Bone marrow (tissue), 2 donors: ENCODE results near the gene TAF5L.

Experiments used
- DNase-seq, 2 donors: peaks; one replicate each; lab custom pipeline; 2025; lab: John Stamatoyannopoulos, UW

The TAF5L gene

DNA sequence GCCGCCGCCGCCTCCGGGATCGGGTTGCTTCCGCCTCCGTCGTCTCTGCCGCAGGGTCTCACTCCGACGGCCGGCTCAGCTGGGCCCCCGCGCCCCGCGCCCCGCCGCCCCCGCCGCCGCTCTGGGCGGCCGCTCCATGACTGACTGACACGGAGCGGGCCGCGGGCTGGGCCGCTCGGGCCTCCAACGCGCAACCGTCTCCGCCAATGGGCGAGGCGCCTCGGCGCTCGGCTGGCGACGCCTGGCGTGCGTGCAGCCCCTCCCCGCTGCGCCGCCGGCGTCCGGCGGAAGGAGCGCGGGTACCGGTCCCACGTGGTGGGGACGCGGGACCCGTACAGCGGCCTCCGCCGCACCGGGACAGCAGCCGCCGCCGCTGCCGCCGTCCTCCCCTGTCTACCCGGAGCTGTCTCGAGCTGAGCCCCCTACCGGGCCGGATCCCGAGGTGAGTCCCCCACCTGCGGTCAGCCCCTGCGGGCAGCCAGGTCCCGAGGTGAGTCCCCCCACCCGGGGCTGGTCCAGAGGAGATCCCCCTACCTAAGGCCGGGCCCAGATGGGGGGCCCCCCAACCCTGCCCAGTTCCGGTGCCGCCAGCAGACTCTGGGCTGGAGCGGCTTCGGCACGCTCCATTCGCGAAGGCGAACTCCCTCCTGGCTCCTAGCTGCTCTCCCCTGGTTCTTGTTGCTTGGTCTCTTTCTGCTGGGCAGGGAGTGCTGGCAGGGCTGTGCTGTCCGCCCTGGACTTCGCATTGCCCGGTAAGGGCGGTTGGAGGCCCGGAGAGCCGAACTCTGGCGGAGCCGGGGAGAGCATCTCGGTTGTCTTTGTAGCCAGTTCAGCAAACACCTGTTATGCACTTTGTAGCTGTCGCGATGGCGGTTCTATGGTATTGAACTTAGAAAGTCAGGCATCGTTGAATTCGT, at the start of gene TAF5L, which contains the start of gene URB2:
Gene TAF5L, minus strand, starts transcription at position 208 of the 917 bp plus-strand sequence. CDS start 11,640 bp downstream, outside the sequence.
Gene URB2, plus strand, starts transcription at position 333 of the 917 bp plus-strand sequence. CDS start 1,387 bp downstream, outside the sequence.
- DNase-seq = peak; percentile 23 to 44

DNA sequence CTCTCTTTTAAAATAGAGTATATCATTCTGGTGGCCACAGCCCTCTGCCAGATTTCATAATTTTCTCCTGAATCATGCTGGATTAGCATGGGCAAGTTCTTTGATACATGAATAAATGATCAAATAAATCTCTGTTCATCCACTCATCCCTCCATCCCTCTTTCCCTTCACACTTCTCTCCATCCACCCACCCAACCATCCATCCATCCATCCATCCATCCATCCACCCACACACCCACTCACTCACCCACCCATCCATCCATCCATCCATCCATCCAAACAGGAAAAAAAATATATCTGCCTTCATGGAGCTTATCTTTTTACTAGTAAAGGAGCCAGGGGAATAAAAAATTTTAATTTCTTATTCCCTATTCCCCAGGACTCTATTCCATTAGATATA, 49.5 kb upstream of the TAF5L start:
- no peak for DNase-seq

DNA sequence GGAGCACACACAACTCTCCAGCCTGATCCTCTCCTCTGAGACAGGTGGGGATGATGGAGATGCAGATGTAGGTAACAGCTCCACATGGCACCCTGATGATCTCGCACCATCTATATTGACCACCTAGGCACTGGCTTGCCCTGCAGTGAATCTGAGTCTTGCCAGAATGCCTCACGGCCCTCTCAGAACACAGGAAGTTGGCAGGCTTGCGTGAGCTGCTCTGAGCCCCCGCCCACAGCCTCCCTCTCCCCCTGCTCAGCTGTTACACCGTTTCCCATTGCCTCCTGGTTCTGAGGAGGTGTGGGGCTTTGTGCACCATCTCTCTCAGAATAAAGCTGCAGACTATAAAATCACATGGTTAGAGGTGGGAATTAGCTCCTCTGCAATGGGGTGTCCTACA, 48.1 kb upstream of the TAF5L start:
- DNase-seq = no peak

DNA sequence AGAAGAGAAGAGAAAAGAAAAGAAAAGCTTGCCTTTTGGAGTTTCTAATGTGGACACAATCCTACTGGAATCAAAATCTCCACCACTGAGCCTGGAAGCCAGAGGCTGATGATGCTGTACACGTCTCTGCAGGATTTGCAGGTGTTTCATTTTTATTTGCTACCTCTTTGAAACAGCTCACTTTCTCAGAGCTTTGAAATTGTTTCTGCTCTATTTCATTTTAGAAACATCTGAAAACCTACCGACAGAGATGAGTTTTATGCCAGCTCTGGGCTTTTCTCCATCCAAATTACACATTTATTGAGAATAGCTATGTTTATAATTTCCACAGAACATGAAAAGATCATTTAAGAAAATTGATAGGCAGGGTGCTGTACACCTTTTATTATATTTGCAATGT, 46.3 kb upstream of the TAF5L start:
- DNase-seq = no peak

DNA sequence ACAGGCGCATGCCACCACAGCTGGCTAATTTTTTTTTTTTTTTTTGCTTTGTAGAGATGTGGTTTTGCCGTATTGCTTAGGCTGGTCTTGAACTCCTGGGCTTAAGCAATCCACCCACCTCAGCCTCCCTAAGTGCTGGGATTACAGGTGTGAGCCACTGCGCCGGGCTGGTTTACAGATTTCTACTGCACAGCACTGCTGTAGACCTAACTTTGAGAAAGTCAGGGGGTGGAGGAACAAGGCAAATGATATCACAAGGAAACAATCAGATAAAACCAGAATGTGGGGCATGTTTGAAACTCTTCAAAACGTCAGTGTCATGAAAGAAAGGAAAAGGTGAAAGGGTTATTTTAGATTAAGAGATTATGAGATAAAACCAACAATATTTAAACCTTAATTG, 45.4 kb upstream of the TAF5L start:
- DNase-seq = no peak

DNA sequence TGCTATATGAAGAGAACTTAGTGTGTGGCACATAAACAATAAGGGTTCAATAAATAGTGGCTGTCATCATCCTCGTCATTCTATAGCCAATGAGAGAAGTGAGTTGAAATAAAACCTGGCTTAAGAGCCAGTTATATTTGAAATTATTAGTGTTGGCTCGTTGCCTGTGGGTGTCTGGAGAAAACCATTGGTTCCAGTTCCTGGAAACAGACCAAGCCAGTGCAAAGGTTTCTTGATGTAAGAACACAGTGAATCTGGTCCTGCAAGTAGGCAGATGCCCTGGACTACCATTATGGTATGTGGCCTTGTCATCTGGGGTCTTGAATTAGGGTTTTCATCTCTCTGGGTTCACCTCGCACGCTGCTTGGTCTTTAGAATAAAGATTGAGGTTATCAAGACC, 43.4 kb upstream of the TAF5L start:
- DNase-seq = no peak

DNA sequence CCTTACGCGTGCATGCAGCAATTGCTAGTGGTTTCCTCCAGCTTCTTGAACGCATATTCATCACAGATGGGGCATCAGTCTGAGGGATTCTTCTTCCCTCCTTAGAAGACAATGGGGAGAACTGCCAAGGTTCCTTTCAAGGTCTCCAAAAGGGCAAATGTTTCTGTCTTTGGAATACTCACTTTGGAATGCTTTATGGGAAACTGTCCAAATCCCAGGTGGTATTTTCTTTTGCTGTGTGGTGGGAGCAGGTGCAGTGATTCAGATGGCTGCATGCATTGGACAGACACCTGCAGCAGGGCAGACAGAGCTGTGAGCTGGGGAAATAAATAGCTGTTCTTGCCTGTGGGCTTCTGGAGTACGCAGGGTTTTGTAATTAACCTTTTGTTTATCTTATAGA, 40.7 kb upstream of the TAF5L start:
- DNase-seq = no peak

DNA sequence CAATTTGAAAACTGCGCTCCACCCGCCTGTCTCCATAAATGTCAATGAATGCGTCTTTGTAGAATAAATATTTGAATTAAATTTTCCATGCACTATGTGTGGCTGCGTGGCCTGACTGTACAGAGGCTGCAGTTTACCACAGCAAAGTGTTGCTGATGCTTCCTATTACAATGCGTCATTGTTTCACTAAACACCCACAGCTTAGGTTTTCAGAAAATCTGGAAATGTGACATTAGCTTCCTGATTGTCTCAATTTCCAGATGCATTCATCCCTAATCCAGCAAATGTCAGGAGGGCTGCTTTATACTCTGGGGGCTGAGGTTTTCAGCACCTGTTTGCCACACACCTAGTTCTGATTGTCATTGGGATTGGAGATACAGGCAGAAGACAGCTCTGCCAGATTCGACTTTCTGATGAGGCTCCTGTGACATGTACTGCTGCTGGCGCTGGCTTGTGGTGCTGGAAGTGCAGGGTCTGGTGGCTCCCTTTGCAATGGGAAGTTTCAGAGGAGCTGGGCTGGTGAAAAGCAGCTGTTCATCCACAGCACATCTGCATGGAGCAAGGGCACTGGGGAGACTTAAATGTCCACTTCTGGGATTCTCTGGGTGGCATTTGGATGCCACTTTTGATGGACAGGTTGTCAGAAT, 40.1 kb upstream of the TAF5L start:
- no peak for DNase-seq

DNA sequence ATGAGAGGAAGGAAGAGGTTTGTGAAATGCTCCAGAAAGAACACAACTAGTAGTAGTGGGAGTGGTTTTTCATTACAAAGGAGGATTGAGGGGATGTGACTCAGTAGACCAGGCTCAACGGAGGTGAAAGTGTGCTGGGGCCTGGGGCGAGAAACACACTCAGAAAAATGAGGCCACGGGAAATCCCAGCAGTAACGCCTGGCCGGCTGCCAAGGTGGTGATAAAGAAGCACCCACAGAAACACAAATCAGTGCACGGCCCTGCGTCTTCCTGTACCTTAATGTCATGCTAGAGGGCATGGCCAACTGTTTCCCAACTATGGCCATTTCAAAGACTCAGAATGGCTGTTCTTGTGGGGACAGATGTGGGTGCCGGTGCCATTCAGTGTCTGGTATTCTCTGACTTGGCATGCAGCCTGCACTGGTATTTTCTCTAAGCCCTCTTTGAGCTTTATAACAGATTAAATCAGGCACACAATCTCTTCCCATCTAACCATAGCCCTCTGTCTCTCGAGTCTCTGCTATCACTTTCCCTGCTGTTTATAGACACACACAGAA, 38.3 kb upstream of the TAF5L start:
- DNase-seq = no peak

DNA sequence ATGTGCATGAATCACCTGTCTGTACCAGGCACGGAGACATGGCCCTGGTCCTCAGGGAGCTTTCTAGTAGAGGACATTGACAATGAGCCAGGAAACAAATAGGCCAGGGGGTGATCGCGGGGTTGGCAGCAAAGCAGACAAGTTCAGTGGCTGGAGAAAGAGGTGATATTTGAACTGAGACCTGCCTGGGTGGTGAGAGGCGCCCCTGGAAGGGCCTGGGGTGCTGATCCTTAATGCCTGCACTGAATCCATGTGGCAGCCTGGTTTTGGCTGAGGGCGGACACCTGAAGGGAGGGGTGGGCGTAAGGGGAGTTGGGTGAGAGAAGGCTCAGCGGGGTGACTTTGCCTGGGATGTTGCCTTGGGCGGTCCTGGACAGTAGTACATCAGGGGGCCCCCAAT, 36.0 kb upstream of the TAF5L start:
- no peak for DNase-seq

DNA sequence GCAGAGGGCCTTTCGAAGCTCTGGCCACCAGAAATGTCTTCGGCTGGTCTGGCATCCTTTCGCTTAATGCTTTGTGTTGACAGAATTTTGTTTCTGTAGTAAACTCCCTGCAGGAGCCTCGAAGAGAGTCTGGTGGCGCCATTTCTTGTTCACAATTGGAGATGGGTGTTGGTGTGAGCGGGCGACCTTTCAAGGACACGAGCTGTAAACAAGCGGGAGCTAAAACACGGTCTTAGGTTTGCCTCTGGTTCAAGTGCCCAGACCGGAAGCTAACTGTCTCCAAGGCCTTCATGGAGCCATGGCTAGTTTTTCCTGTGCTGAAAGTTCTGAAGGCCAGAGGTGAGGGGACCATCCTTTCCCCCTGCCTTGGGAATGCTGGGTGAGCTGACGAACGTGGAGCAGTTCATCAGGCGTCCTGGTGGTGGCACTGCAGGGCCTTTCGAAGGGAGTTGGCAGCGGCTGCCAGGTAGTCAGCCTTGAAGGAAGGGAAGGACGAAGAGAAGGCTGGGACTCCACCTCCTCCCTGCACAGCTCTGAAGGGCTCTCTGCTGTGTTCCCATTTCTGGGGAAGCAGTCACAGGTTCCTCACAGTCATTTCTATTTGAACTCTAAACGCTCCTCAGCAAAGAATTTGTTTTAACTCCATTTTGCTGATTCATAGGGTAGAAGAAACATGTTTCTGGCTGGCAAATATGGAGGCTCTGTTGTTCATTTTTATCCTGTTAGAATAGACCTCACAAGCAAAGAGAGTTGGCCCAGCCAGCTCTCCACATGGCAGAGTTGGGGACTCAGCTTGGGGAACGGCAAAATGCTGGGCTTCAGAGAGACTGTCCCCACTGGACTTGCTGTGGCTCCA, 35.3 kb upstream of the TAF5L start:
- DNase-seq = peak; percentile 17 to 38

DNA sequence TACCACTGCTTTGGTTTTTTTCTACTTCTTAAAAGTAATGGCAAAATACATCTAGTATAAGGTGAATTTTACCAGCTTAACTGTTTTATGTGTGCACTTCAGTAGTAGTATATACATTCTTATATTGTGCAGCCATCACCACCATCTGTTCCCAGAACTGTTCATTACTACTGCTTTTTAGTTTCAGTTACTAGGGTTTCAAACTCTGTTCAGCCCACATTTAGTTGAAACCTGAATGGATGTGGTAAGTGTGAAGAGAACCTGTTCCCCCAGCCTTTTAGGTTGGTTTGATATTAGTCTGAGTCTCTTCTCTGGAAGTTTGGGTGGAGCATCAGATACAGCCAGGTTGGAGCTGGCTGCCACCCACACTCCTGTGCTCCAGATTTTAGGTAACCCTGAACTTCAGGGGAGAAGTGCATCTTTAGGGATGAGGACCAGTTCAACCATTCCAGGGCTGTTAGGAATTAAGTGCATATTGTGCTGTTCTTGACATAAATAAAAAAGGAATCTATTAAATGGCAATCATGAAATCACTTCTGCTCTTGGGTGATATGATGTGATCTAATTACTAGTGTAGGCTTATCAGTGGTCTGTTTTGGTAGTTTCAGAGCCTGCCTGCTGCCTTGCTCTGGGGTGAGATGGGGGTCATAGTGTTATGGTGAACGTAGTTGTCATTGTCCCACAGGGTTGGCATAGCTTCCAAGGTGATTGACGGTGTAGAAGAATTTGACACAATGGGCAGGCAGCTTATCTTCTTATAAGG, 32.3 kb upstream of the TAF5L start:
- DNase-seq = no peak

DNA sequence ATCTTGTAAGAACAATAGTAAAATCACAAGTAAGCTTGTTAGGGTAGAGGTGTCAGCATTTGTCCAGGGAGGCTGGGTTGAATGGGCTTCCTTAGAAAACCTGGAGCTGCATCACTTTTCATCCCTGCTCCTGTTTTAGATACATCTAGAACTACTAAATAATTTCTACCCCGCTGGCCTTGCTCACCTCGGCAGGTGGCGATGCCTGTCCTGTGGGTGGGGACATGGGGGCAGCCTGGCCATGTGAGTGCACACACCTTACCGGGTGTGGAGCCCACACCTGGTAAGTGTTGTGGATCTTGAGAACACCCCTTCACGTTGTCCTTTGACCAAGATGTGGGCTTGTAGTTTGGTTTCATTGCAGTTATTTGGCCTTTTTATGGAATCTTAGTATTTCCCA, 29.9 kb upstream of the TAF5L start:
- no peak for DNase-seq

DNA sequence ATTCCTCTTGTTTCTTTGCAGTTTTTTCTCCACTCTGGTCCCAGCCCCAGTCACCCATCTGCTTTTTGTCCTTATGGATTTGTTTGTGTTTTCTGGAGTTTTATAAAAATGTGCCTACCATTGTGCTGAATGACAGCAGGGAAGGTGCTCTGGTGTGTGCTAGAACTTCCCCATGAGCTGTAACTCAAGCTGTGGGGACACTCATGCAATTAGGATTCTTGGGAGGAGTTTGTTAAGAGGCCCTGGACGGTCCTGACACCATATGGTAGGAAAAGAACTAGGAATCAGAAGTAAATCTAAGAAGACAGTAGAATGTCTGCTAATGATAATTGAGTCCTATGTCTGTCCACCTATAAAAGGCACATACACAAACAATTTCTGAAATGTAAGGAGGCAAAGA, 27.5 kb upstream of the TAF5L start:
- DNase-seq = no peak

DNA sequence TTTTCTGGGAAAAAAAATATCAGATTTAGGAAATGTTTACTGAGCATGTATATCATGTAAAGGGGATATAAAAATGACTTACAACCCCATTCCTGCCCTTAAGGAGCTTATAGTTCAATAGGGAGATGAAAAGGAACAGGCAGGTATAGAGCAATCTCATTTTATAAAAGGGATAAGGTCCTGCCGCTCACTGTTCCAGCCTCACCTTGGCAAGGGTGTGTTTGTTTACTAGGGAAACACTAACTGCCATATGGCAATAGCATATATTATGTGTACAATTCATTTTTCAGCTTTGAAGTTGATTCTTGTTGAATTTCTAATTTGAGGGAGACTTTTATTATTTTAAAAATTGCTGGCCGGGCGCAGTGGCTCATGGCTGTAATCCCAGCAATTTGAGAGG, 25.6 kb upstream of the TAF5L start:
- no peak for DNase-seq

DNA sequence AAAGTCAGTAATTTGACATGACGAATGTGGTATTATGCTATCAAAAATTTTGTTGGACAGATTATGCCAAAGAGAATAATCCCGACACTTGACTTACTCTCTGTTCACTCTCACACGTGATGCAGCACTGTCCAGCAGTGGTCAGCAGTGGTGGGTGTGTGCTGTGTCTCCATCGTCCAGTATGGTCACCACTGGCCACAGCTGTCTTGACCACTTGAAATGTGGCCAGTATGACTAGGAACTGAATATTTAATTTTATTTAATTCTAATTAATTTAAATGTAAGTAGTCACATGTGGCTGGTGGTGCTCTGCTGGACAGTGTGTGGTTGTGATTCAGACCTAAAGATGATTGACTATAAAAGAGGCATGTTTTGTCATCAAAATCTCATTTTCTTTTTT, 24.1 kb upstream of the TAF5L start:
- no peak for DNase-seq

DNA sequence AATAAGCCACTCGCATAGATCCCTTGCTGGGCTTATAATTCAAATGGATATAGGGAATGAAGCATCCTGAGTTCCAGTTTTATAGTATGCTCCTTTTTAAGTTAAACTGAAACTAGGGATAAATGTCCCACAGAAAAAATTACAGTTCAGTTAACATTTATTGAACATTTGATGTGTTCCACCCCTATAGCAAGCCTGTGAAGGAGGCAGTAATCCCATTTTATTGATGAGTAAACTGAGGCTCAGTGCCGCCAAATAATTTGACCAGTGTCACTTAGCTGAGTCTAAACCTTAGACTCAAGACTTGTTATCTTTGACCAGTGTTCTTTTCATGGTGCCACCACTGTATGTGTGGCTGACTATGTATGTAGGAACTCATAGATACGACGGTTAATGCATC, 22.5 kb upstream of the TAF5L start:
- DNase-seq = no peak

DNA sequence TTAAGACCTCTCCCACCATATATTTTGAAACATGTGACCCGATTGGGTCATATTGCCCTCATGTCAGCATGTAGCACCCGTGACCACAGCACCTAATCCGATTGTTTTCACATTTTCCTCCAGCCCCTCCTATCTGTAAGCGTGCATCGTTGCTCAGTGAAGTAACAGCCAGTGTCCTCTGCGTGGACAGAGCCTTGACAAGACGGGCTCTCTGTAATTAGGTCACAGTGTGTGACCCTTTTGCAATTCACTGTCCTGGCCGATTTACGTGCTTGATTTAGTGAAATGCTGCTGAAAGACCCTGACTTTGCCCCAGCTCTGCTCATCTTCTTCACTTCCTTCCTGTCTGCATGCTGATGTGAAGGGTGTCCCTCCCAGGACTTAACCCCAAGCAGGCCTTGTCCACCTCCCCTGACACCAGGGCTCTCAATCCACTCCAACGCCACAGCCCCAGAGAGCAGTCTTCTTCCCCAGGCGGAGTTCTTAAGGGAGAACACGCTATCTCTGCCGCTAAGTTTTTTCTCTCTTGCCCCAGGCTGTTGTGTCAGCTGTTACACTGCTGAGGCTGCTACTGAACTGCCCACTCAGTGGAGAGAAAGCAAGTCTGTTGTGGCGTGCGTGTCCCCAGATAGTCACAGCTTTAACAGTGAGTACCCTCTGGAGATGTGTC, 19.5 kb upstream of the TAF5L start:
- no peak for DNase-seq

DNA sequence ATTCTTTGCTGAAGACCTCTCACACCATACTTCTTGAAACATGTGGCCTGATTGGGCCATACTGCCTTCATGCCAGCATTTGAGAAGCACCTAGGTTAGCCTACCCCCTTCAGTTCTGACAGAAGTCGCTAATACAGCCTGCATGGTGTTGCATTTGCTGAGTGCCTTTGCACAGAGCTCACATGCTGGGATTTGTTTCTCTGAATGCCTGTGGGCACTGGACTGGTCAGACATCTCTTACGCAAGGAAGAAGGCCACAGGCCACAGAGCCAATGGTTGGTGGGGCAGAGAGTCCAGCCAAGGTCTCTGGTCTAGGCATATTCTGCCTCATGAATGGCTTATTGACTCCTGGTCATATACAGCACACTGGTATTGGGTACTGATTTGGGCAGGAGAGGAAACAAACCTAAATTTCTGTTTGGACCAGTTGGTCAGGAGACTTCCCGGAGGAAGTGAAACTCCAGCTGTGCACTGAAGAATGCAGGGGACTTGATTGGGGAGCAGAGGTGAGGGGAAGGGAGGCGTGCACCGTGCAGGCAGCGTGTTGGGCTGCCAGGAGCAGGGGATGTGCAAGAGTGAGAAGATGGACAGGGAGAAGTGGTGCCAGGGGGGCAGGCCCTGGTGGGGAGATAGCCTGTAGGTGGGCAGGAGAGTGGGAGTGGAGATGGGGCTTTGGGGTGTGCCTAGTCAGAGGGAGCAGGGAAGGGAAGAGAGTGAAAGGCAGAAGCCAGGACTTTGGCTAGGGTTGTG, 18.2 kb upstream of the TAF5L start:
- no peak for DNase-seq

DNA sequence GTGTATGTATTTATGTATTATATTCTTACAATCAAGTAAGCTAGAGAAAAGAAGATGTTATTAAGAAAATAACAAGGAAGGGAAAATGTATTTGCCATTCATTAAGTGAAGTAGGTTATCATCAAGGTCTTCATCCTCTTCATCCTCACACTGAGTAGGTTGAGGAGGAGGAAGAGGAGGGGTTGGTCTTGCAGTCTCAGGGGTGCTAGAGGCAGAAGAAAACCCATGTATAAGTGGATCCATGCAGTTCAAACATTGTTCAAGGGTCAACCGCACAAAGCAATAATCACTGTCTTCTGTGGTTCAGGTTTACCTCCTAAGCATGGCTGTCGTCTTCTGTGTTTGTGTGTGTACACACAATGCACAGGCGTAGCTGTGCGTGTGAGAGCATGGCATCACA, 17.0 kb upstream of the TAF5L start:
- DNase-seq = no peak
